H9 (cell line): ENCODE data around the gene CASP10. TPM values are rescaled to one million over a fixed set of nuclear protein-coding genes. Genes with fewer than 3 reads are reported as not detected.

ENCODE experiments used
- DNase-seq: peaks from one replicate; pipeline ENCODE4 v3.0.0-alpha.2; 2017
- H2AFZ ChIP-seq: one replicate; pipeline ENCODE4 v1.6.1; 2013; ENCODE audit warnings: mild to moderate bottlenecking, low read length, control low read depth, moderate library complexity
- H2AK5ac ChIP-seq: 2 replicates; pipeline ENCODE4 v1.6.1; 2013; ENCODE audit warnings: low read length, control low read depth, mixed read lengths; ENCODE audit not compliant: insufficient read length
- H2BK120ac ChIP-seq: one replicate; pipeline ENCODE4 v1.6.1; 2013; ENCODE audit warnings: low read depth, mild to moderate bottlenecking, low read length, control low read depth, inconsistent platforms; ENCODE audit not compliant: poor library complexity, severe bottlenecking
- H2BK12ac ChIP-seq: 2 replicates; pipeline ENCODE4 v1.6.1; 2013; ENCODE audit warnings: low read length, control low read depth, mixed read lengths, low read depth; ENCODE audit not compliant: insufficient read length
- H2BK15ac ChIP-seq: 2 replicates; pipeline ENCODE4 v1.6.1; 2013; ENCODE audit warnings: low read depth, low read length, control low read depth
- H2BK20ac ChIP-seq: one replicate; pipeline ENCODE4 v1.6.1; 2013; ENCODE audit warnings: low read depth, mild to moderate bottlenecking, low read length, control low read depth, inconsistent platforms; ENCODE audit not compliant: poor library complexity, severe bottlenecking
- H2BK5ac ChIP-seq: 2 replicates; pipeline ENCODE4 v1.6.1; 2013; ENCODE audit warnings: low read length, control low read depth, mixed read lengths; ENCODE audit not compliant: insufficient read length
- H3K14ac ChIP-seq: 2 replicates; pipeline ENCODE4 v1.6.1; 2013; ENCODE audit warnings: low read length, control low read depth; ENCODE audit not compliant: insufficient read depth
- H3K18ac ChIP-seq: 2 replicates; pipeline ENCODE4 v1.6.1; 2013; ENCODE audit warnings: low read depth, mild to moderate bottlenecking, mixed read lengths, low read length, control low read depth; ENCODE audit not compliant: insufficient read length
- H3K23ac ChIP-seq: 2 replicates; pipeline ENCODE4 v1.6.1; 2013; ENCODE audit warnings: low read length, control low read depth, mixed read lengths, low read depth; ENCODE audit not compliant: insufficient read length
- H3K23me2 ChIP-seq: 2 replicates; pipeline ENCODE4 v1.6.1; 2013; ENCODE audit warnings: low read depth, mild to moderate bottlenecking, mixed read lengths, low read length, control low read depth; ENCODE audit not compliant: insufficient read length, poor library complexity, severe bottlenecking
- H3K27ac ChIP-seq: 2 replicates; pipeline ENCODE4 v1.5.1; 2013; ENCODE audit warnings: low read length, control low read depth, mixed read lengths, low read depth; ENCODE audit not compliant: insufficient read length
- H3K27me3 ChIP-seq: 2 replicates; pipeline ENCODE4 v1.6.1; 2013; ENCODE audit warnings: low read length, control low read depth, inconsistent platforms; ENCODE audit not compliant: insufficient read depth
- H3K4ac ChIP-seq: 2 replicates; pipeline ENCODE4 v1.6.1; 2013; ENCODE audit warnings: low read depth, mild to moderate bottlenecking, control low read depth, inconsistent platforms, low read length, moderate library complexity
- H3K4me1 ChIP-seq: 2 replicates; pipeline ENCODE4 v1.6.1; 2013; ENCODE audit warnings: low read length, control low read depth, inconsistent platforms; ENCODE audit not compliant: insufficient read depth
- H3K4me2 ChIP-seq: 2 replicates; pipeline ENCODE4 v1.6.1; 2013; ENCODE audit warnings: low read length, control low read depth, mixed read lengths; ENCODE audit not compliant: insufficient read length, insufficient read depth
- H3K56ac ChIP-seq: 2 replicates; pipeline ENCODE4 v1.6.1; 2013; ENCODE audit warnings: low read depth, mild to moderate bottlenecking, mixed read lengths, low read length, control low read depth; ENCODE audit not compliant: insufficient read length
- H3K79me1 ChIP-seq: 2 replicates; pipeline ENCODE4 v1.6.1; 2013; ENCODE audit warnings: low read depth, mild to moderate bottlenecking, moderate library complexity, low read length, control low read depth, inconsistent platforms; ENCODE audit not compliant: insufficient read depth, poor library complexity, severe bottlenecking
- H3K79me2 ChIP-seq: 2 replicates; pipeline ENCODE4 v1.6.1; 2013; ENCODE audit warnings: low read length, control low read depth, inconsistent platforms; ENCODE audit not compliant: insufficient read depth
- H3K9ac ChIP-seq: 2 replicates; pipeline ENCODE4 v1.6.1; 2013; ENCODE audit warnings: low read length, control low read depth, mixed read lengths; ENCODE audit not compliant: insufficient read length; ENCODE audit errors: extremely low read depth
- H3K9me3 ChIP-seq: one replicate; pipeline ENCODE4 v1.6.1; 2013; ENCODE audit warnings: low read depth, low read length, inconsistent platforms; ENCODE audit not compliant: control insufficient read depth
- H3T11ph ChIP-seq: one replicate; pipeline ENCODE4 v1.6.1; 2013; ENCODE audit warnings: mild to moderate bottlenecking, low read length, control low read depth, inconsistent platforms
- H4K20me1 ChIP-seq: one replicate; pipeline ENCODE4 v1.6.1; 2013; ENCODE audit not compliant: control insufficient read depth, insufficient read length, insufficient read depth
- H4K5ac ChIP-seq: 2 replicates; pipeline ENCODE4 v1.6.1; 2013; ENCODE audit warnings: low read depth, mild to moderate bottlenecking, mixed read lengths, low read length, control low read depth; ENCODE audit not compliant: insufficient read length
- H4K8ac ChIP-seq: replicated peaks from 2 replicates; pipeline ENCODE4 v1.6.1; 2013; ENCODE audit warnings: low read length, control low read depth, mixed read lengths, low read depth; ENCODE audit not compliant: insufficient read length
- H4K91ac ChIP-seq: 2 replicates; pipeline ENCODE4 v1.6.1; 2013; ENCODE audit warnings: low read depth, mild to moderate bottlenecking, moderate library complexity, mixed read lengths, low read length, control low read depth; ENCODE audit not compliant: insufficient read length
- H3K27ac Mint-ChIP-seq, 3 experiments: 2 replicates in 2 of 3; 3 replicates in 1 of 3; pipeline ENCODE4 v1.8.0; 2020 to 2021; ENCODE audit warnings: mixed read lengths in 3 of 3, mild to moderate bottlenecking in 1 of 3, moderate library complexity in 1 of 3
- H3K27me3 Mint-ChIP-seq: 2 replicates; pipeline ENCODE4 v1.8.0; 2021; ENCODE audit warnings: low read depth, mild to moderate bottlenecking, moderate library complexity, mixed read lengths
- H3K36me3 Mint-ChIP-seq, 3 experiments: 2 replicates in 2 of 3; 3 replicates in 1 of 3; pipeline ENCODE4 v1.8.0; 2020 to 2021; ENCODE audit warnings: low read depth in 3 of 3, mixed read lengths in 3 of 3; ENCODE audit not compliant: insufficient read depth in 1 of 3
- H3K4me1 Mint-ChIP-seq, 2 experiments: 2 replicates each; pipeline ENCODE4 v1.8.0; 2020; ENCODE audit warnings: mixed read lengths in 2 of 2
- H3K4me3 Mint-ChIP-seq, 2 experiments: 2 replicates in 1 of 2; 3 replicates in 1 of 2; pipeline ENCODE4 v1.8.0; 2020 to 2021; ENCODE audit warnings: mild to moderate bottlenecking in 2 of 2, mixed read lengths in 2 of 2, moderate library complexity in 1 of 2
- H3K9me3 Mint-ChIP-seq, 2 experiments: 2 replicates in 1 of 2; 3 replicates in 1 of 2; pipeline ENCODE4 v1.8.0; 2020; ENCODE audit warnings: mild to moderate bottlenecking in 2 of 2, mixed read lengths in 2 of 2, moderate library complexity in 1 of 2
- WGBS: extraction: QIAGEN DNeasy Blood & Tissue Kit; methylation state at CpG from one replicate; pipeline ENCODE4 v1.1.7; 2013; ENCODE audit warnings: missing lambda C conversion rate, low lambda C conversion rate, mixed read lengths; ENCODE audit not compliant: insufficient read length; ENCODE audit errors: extremely low coverage; 5-methylcytosine and 5-hydroxymethylcytosine counted together
- total RNA-seq: library from RNA; stranded (reverse); gene quantifications from 2 replicates; pipeline ENCODE4 v1.2.1, GENCODE V29; 2021
- TF ChIP-seq, protein P1 (sequence below): fragments of 200-600 bp; sonication (generic); conservative IDR thresholded peaks from 3 replicates; pipeline ENCODE4 v1.8.0; 2021; ENCODE audit warnings: antibody characterized with exemption, mild to moderate bottlenecking

CASP10 gene
- total RNA-seq, 1 experiment from 2014 or later, result 2.7 TPM

DNA sequence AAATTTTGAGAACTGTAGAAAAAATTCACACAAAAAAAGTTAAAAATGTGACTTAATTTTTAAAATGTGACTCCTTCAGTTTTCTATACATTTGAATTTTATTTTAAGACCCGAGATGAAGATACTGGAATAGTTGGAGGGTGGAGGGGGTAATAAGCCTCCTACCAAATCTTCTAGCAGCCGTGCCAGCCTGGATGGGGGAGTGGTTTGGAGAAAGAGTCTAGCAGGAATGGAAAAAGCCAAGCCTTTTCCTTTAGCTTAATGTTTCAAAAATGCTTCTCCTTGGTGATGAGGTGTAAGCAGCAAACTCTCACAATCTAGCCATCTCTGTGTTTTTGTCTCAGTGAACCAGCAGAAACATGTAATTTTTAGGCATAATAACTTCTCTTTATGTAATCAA is 92.1 kb downstream of the CASP10 start:
- no peak overlapping the region for H3K27ac Mint-ChIP-seq
- no CpG with 5 or more reads among the region's 2 CpGs for WGBS
- no peak overlapping the region for H3K18ac ChIP-seq

More for the DNA sequence above, 92.1 kb downstream of the CASP10 start:
- H2BK12ac ChIP-seq, result no peak overlapping the region
- DNase-seq, result no peak
- no peak overlapping the region for H4K8ac ChIP-seq
- no peaks in the 10 kb centered on the region for H3K4me1 ChIP-seq
- H3K23ac ChIP-seq, result no peak overlapping the region
- Mint-ChIP-seq H3K4me3 (no peak overlapping the region), H3K27me3 (no peaks in the 10 kb centered on the region), H3K9me3 (no peaks in the 10 kb centered on the region), H3K36me3 (no peaks in the 10 kb centered on the region; a peak in 1 of 7 replicates), H3K4me1 (no peaks in the 10 kb centered on the region)
- no peak overlapping the region for H2AFZ ChIP-seq
- no peaks in the 10 kb centered on the region for H3K9me3 ChIP-seq
- H2BK5ac ChIP-seq, result no peak overlapping the region
- no peak overlapping the region for H2BK15ac ChIP-seq
- no peak overlapping the region for H2BK20ac ChIP-seq
- H3K27ac ChIP-seq, result no peak overlapping the region
- H3K4ac ChIP-seq, result no peak overlapping the region
- TF ChIP-seq, protein P1, sequence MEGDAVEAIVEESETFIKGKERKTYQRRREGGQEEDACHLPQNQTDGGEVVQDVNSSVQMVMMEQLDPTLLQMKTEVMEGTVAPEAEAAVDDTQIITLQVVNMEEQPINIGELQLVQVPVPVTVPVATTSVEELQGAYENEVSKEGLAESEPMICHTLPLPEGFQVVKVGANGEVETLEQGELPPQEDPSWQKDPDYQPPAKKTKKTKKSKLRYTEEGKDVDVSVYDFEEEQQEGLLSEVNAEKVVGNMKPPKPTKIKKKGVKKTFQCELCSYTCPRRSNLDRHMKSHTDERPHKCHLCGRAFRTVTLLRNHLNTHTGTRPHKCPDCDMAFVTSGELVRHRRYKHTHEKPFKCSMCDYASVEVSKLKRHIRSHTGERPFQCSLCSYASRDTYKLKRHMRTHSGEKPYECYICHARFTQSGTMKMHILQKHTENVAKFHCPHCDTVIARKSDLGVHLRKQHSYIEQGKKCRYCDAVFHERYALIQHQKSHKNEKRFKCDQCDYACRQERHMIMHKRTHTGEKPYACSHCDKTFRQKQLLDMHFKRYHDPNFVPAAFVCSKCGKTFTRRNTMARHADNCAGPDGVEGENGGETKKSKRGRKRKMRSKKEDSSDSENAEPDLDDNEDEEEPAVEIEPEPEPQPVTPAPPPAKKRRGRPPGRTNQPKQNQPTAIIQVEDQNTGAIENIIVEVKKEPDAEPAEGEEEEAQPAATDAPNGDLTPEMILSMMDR, result no peak
- no peak overlapping the region for H3T11ph ChIP-seq
- no peak overlapping the region for H4K91ac ChIP-seq
- H3K27me3 ChIP-seq, result no peaks in the 10 kb centered on the region
- H2AK5ac ChIP-seq, result no peak overlapping the region
- H4K20me1 ChIP-seq, result no peaks in the 10 kb centered on the region
- no peaks in the 10 kb centered on the region for H3K23me2 ChIP-seq
- no peaks in the 10 kb centered on the region for H3K79me2 ChIP-seq
- no peak overlapping the region for H3K56ac ChIP-seq
- no peak overlapping the region for H3K14ac ChIP-seq
- no peak overlapping the region for H3K9ac ChIP-seq
- no peaks in the 10 kb centered on the region for H3K79me1 ChIP-seq
- no peak overlapping the region for H4K5ac ChIP-seq
- no peak overlapping the region for H2BK120ac ChIP-seq
- no peak overlapping the region for H3K4me2 ChIP-seq
